Measurements from ENCODE around the gene GMIP. TPM values are rescaled to one million over a fixed set of nuclear protein-coding genes. Genes with fewer than 3 reads are reported as not detected.
A peak's percentile ranks its signal among the peaks of the same experiment; 100 is the strongest.
"Not testable (repeated sequence)": the region's sequence is repeated elsewhere in the genome, so short reads cannot be mapped to it uniquely, and the experiment has no call there.

Gene GMIP
- total RNA-seq, 1 experiment from 2014 or later = 17.3 TPM

DNA sequence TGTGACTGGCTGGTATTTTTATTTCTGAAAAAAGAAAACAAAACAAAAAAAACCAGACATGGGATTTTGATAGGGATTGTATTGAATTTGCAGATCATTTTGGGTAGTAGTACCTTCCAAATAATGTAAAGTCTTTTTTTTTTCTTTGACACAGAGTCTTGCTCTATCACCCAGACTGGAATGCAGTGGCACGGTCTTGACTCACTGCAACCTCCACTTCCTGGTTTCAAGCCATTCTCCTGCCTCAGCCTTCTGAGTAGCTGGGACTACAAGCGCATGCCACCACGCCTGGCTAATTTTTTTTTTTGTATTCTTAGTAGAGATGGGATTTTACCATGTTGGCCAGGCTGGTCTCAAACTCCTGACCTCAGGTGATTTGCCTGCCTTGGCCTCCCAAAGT is 29.4 kb upstream of the GMIP start:
- intact Hi-C loops (cut with micrococcal nuclease; ENCODE audit: unreplicated experiment) = no loop called here
- Mint-ChIP-seq H3K4me1 (ENCODE audit: low read depth, unreplicated experiment) (no peaks in the 10 kb centered on the region), H3K27me3 (ENCODE audit: unreplicated experiment) (no peaks in the 10 kb centered on the region), H3K9me3 (ENCODE audit: low read depth, unreplicated experiment) (peaks cover 7% of the 10 kb centered on the region), H3K4me3 (ENCODE audit: low read depth, unreplicated experiment) (no peak overlapping the region), H3K36me3 (ENCODE audit: insufficient read depth, unreplicated experiment) (peaks cover 39% of the 10 kb centered on the region), H3K27ac (ENCODE audit: unreplicated experiment) (no peak overlapping the region)
- no TSS peak for BruUV-seq (replicated peaks)
- CTCF ChIA-PET = no interaction called here
- TF ChIP-seq, protein P1, sequence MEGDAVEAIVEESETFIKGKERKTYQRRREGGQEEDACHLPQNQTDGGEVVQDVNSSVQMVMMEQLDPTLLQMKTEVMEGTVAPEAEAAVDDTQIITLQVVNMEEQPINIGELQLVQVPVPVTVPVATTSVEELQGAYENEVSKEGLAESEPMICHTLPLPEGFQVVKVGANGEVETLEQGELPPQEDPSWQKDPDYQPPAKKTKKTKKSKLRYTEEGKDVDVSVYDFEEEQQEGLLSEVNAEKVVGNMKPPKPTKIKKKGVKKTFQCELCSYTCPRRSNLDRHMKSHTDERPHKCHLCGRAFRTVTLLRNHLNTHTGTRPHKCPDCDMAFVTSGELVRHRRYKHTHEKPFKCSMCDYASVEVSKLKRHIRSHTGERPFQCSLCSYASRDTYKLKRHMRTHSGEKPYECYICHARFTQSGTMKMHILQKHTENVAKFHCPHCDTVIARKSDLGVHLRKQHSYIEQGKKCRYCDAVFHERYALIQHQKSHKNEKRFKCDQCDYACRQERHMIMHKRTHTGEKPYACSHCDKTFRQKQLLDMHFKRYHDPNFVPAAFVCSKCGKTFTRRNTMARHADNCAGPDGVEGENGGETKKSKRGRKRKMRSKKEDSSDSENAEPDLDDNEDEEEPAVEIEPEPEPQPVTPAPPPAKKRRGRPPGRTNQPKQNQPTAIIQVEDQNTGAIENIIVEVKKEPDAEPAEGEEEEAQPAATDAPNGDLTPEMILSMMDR (IDR thresholded peaks at IDR 0.05; ENCODE audit: unreplicated experiment) = no peak
- no peak for DNase-seq

DNA sequence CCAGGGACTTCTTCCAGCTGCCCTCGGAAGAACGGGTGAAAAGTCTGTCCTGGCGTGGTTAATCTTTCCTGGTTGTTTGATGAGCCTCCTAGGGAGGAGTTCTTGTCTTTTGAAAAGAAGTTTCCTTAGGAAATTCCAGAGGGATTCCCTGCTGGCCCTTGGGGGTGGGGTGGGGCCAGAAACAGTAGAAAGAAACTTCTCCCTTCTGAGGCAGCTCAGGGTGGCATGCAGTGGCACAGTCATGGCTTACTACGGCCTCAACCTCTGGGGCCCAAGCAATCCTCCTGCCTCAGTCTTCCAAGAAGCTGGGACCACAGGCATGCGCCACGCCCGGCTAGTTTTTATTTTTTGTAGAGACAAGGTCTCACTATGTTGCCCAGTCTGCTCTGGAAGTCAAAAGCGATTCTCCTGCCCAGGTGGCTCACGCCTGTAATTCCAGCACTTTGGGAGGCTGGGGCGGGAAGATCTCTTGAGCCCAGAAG is 26.7 kb upstream of the GMIP start:
- H3K27ac Mint-ChIP-seq (ENCODE audit: unreplicated experiment) = no peak overlapping the region
- TF ChIP-seq, protein P1 (IDR thresholded peaks at IDR 0.05; ENCODE audit: unreplicated experiment) = no peak
- CTCF ChIA-PET = no interaction called here
- DNase-seq = no peak
- no peaks in the 10 kb centered on the region for H3K9me3 Mint-ChIP-seq (ENCODE audit: low read depth, unreplicated experiment)
- H3K4me1 Mint-ChIP-seq (ENCODE audit: low read depth, unreplicated experiment) = no peaks in the 10 kb centered on the region
- intact Hi-C loops (cut with micrococcal nuclease; ENCODE audit: unreplicated experiment) = no loop called here
- H3K4me3 Mint-ChIP-seq (ENCODE audit: low read depth, unreplicated experiment) = peak overlapping the region; percentile 72
- peaks cover 32% of the 10 kb centered on the region for H3K36me3 Mint-ChIP-seq (ENCODE audit: insufficient read depth, unreplicated experiment)
- no peaks in the 10 kb centered on the region for H3K27me3 Mint-ChIP-seq (ENCODE audit: unreplicated experiment)
- BruUV-seq (replicated peaks) = no TSS peak

DNA sequence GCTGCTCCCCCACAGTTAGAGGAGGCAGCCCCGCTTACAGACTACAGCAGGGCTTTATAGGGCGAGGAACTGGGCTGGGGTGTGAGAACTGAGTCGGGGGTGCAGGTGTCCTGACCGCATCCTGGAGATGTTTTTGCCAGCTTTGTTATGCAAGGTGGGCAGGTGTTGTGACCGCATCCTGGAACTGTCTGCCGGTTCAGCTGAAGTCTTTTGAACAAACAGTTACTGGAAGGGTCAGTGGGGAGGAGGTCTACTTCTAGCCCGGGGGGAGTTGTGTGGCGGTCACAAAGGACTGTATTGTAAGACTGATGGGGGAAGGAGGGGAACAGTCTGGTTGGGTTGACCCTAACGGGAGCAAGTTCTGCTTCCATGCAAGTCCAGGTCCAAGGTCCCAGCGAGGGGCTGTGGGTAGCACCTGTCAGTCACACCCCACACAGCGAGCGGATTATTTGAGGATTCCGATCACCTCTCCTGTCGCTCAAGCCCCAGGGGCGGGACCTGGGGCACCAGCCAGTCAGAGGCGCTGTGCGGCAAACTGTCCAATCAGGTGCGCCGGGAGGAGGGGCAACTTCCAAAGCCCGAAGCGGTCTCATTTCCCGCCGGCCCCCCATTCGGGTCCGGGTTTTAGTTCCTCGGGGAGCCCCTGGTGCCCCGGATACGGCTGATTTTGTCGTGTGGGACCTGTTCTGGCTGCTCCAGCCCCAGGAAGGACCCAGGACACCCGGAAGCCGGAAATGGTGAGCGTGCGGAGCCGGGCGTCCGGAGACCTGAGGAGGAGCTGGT is 25.0 kb upstream of the GMIP start, which contains the start of gene ZNF101:
ZNF101 (plus strand) TSS at position 610 of the 783 bp plus-strand sequence; CDS start at position 735, 125 bp downstream.
- CTCF ChIA-PET = interaction anchor here (0.6 kb wide), 1 partner anchor 123 kb away, joined by 4 read pairs; no protein-coding TSS in a partner anchor
- H3K27ac Mint-ChIP-seq (ENCODE audit: unreplicated experiment) = peak within 1 kb of the TSS; percentile 52

DNA sequence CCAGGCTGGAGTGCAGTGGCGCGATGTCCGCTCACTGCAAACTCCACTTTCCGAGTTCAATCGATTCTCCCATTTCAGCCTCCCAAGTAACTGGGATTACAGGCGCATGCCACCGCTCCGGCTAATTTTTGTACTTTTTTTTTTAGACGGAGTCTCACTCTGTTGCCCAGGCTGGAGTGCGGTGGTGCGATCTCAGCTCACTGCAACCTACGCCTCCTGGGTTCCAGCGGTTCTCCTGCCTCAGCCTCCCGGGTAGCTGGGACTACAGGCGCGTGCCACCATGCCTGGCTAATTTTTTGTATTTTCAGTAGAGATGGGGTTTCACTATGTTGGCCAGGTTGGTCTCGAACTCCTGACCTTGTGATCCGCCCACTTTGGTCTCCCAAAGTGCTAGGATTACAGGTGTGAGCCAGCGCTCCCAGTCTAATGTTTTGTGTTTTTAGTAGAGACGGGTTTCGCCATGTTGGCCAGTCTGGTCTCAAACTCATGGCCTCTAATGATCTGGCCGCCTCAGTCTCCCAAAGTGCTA is 22.0 kb upstream of the GMIP start:
- intact Hi-C loops (cut with micrococcal nuclease; ENCODE audit: unreplicated experiment); BruUV-seq (replicated peaks); CTCF ChIA-PET; H3K27ac Mint-ChIP-seq (ENCODE audit: unreplicated experiment); H3K4me3 Mint-ChIP-seq (ENCODE audit: low read depth, unreplicated experiment); DNase-seq; H3K27me3 Mint-ChIP-seq (ENCODE audit: unreplicated experiment); H3K9me3 Mint-ChIP-seq (ENCODE audit: low read depth, unreplicated experiment): not testable (repeated sequence)
- peaks cover 55% of the 10 kb centered on the region for H3K36me3 Mint-ChIP-seq (ENCODE audit: insufficient read depth, unreplicated experiment)
- peaks cover 18% of the 10 kb centered on the region for H3K4me1 Mint-ChIP-seq (ENCODE audit: low read depth, unreplicated experiment)

More for the DNA sequence above, 25.0 kb upstream of the GMIP start, which contains the start of gene ZNF101:
- Mint-ChIP-seq H3K9me3 (ENCODE audit: low read depth, unreplicated experiment) (no peaks in the 10 kb centered on the region), H3K36me3 (ENCODE audit: insufficient read depth, unreplicated experiment) (peaks cover 37% of the 10 kb centered on the region), H3K4me3 (ENCODE audit: low read depth, unreplicated experiment) (peak within 1 kb of the TSS; percentile 72), H3K27me3 (ENCODE audit: unreplicated experiment) (no peaks in the 10 kb centered on the region), H3K4me1 (ENCODE audit: low read depth, unreplicated experiment) (no peaks in the 10 kb centered on the region)
- intact Hi-C loops (cut with micrococcal nuclease; ENCODE audit: unreplicated experiment) = no loop called here
- TF ChIP-seq, protein P1 (IDR thresholded peaks at IDR 0.05; ENCODE audit: unreplicated experiment) = no peak
- BruUV-seq (replicated peaks) = no TSS peak
- DNase-seq = peak; percentile 89
